Measurements from ENCODE around the gene OR10V1. TPM values are rescaled to one million over a fixed set of nuclear protein-coding genes. Genes with fewer than 3 reads are reported as not detected.

Gene OR10V1
- total and polyA plus RNA-seq, 2 donors (not counting 1 experiment from before 2014, with no cell fraction given), result not detected

DNA sequence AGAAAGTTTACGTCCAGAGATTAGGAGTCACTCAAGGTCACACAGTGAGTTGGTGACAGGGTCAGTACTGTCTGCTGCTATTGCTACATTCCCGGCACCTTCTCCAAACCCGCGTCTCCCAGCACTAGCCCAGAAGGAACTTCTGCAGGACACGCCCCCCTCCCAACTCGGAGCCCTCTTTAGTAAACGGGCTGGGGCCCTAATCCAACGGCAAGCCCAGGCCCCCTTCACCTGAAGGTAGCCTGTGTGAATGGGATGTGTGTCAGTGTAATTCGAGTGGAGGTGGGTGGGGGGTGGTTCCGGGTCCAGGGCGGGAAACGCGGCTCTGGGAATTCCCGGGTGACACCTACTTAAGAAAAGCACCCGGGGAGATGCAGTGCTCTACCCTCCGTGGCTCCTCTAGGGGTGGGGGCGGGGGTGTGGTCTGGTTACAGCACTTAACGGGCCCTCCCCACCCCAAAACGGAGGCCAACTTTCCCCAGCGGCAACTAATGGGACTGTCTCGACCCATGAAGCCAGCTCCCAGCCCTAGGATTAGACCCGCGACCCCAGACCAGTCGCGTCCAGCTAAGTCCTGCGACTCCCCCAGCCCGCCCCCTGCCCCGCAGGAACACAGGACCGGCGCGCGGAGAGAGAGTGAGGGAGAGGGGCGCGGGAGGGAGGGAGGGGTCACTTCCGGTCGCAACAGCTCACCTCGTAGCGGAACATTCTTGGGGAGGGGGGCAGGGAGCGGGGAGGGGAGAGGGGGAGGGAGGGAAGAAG, 45.3 kb downstream of the OR10V1 start:
- TF ChIP-seq EZH2 (IDR thresholded peaks at IDR 0.05; ENCODE audit: borderline replicate concordance, insufficient read depth, low read depth, low read length, poor library complexity, severe bottlenecking), result no peak
- TF ChIP-seq, protein P1, sequence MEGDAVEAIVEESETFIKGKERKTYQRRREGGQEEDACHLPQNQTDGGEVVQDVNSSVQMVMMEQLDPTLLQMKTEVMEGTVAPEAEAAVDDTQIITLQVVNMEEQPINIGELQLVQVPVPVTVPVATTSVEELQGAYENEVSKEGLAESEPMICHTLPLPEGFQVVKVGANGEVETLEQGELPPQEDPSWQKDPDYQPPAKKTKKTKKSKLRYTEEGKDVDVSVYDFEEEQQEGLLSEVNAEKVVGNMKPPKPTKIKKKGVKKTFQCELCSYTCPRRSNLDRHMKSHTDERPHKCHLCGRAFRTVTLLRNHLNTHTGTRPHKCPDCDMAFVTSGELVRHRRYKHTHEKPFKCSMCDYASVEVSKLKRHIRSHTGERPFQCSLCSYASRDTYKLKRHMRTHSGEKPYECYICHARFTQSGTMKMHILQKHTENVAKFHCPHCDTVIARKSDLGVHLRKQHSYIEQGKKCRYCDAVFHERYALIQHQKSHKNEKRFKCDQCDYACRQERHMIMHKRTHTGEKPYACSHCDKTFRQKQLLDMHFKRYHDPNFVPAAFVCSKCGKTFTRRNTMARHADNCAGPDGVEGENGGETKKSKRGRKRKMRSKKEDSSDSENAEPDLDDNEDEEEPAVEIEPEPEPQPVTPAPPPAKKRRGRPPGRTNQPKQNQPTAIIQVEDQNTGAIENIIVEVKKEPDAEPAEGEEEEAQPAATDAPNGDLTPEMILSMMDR (IDR thresholded peaks at IDR 0.05), result peak; percentile 20
- H3K4me3 Mint-ChIP-seq, result peak overlapping the region; percentile 98
- Histone ChIP-seq H3K79me2 (ENCODE audit: control insufficient read depth, insufficient read depth, low read length) (peaks cover 55% of the 10 kb centered on the region), H2AFZ (ENCODE audit: insufficient read depth, low read depth, low read length, poor library complexity, severe bottlenecking) (peak overlapping the region; percentile 82), H3K4me1 (ENCODE audit: control insufficient read depth in 2 of 2, insufficient read depth in 2 of 2, low read length in 2 of 2) (peaks cover 20% of the 10 kb centered on the region in 2 donors), H4K20me1 (ENCODE audit: control insufficient read depth, insufficient read depth, low read length, poor library complexity, severe bottlenecking) (peaks cover 14% of the 10 kb centered on the region), H3K4me3 (ENCODE audit: control extremely low read depth in 1 of 5, extremely low read depth in 1 of 5, insufficient read depth in 1 of 5, low read depth in 2 of 5, low read length in 4 of 5) (peak overlapping the region; percentile 52 to 93 (median 86)), H3K27ac (ENCODE audit: low read length in 2 of 2) (peak overlapping the region; percentile 98 to 100), H3K36me3 (replicated peaks in 1 of 2; ENCODE audit: control extremely low read depth in 1 of 2, control insufficient read depth in 1 of 2, extremely low read depth in 1 of 2, insufficient read depth in 2 of 2, low read length in 1 of 2) (peaks cover 3 to 34% of the 10 kb centered on the region in 2 experiments), H3K4me2 (replicated peaks; ENCODE audit: low read depth, low read length, poor library complexity, severe bottlenecking) (peak overlapping the region; percentile 96), H3K9ac (ENCODE audit: low read length) (peak overlapping the region; percentile 85), H3K27me3 (replicated peaks in 1 of 4; ENCODE audit: control extremely low read depth in 1 of 4, control insufficient read depth in 3 of 4, insufficient read depth in 4 of 4, low read length in 3 of 4) (no peaks in the 10 kb centered on the region), H3K9me3 (ENCODE audit: control extremely low read depth in 1 of 3, control insufficient read depth in 2 of 3, insufficient read depth in 1 of 3, low read length in 2 of 3) (no peaks in the 10 kb centered on the region)
- H3K4me1 Mint-ChIP-seq, result peaks cover 33% of the 10 kb centered on the region
- peak; percentile 21 for ATAC-seq (ENCODE audit: low read depth)
- intact Hi-C loops (cut with micrococcal nuclease), result loop anchor here (2.0 to 10.0 kb wide), 5 partner anchors 86 to 1246 kb away; partner anchors contain the start of genes DTX4, MRPL16, STX3 and TMEM109
- WGBS (ENCODE audit: insufficient coverage), result 0% methylated on average over 3 of the region's 39 CpGs
- DNase-seq, result peak; percentile 83
- H3K9me3 Mint-ChIP-seq (ENCODE audit: insufficient read depth), result no peaks in the 10 kb centered on the region
- H3K27ac Mint-ChIP-seq, result peak overlapping the region; percentile 94
- ChIA-PET POLR2A (interaction anchor here (0.6 to 2.4 kb wide), 8 partner anchors 26 to 1286 kb away, joined by 3 to 40 read pairs (median 3); partner anchors contain the start of genes MRPL16 and OSBP), CTCF (interaction anchor here (0.9 to 1.8 kb wide), 11 partner anchors 12 to 133 kb away, joined by 3 to 9 read pairs (median 4); partner anchors contain the start of gene OSBP)
- H3K27me3 Mint-ChIP-seq, result no peaks in the 10 kb centered on the region

DNA sequence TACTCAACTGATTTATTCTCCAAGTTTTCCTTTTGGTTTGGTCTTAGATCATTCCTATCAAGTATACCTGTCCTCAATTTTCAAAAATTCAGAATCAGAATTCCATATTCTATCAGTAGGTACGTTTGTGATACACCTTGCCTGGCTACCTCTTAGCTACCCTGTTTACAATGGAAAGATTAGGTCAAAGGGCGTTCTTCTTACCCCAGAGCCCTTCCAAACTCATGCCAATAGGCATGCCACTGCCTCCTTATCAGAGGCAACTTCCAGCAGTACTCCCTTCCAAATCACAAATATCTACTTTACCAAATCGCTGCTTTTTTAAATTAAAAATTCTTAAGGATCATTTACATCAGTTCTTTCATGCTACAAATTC, 45.8 kb downstream of the OR10V1 start:
- H3K4me1 ChIP-seq (ENCODE audit: control insufficient read depth in 2 of 2, insufficient read depth in 2 of 2, low read length in 2 of 2), result peaks cover 20% of the 10 kb centered on the region in 2 donors
- H3K27ac ChIP-seq (ENCODE audit: low read length in 2 of 2), result peak overlapping the region; percentile 98 to 100
- peak overlapping the region; percentile 52 to 93 (median 86) for H3K4me3 ChIP-seq (ENCODE audit: control extremely low read depth in 1 of 5, extremely low read depth in 1 of 5, insufficient read depth in 1 of 5, low read depth in 2 of 5, low read length in 4 of 5)
- ATAC-seq (ENCODE audit: low read depth), result no peak
- peak overlapping the region; percentile 82 for H2AFZ ChIP-seq (ENCODE audit: insufficient read depth, low read depth, low read length, poor library complexity, severe bottlenecking)
- H3K4me1 Mint-ChIP-seq, result peaks cover 35% of the 10 kb centered on the region
- DNase-seq, result no peak
- TF ChIP-seq, protein P1 (IDR thresholded peaks at IDR 0.05), result no peak
- no peak for TF ChIP-seq EZH2 (IDR thresholded peaks at IDR 0.05; ENCODE audit: borderline replicate concordance, insufficient read depth, low read depth, low read length, poor library complexity, severe bottlenecking)
- H3K9me3 ChIP-seq (ENCODE audit: control extremely low read depth in 1 of 3, control insufficient read depth in 2 of 3, insufficient read depth in 1 of 3, low read length in 2 of 3), result no peaks in the 10 kb centered on the region
- CTCF ChIA-PET, result interaction anchor here (1.4 kb wide), 1 partner anchor 102 kb away, joined by 3 read pairs; no protein-coding TSS in a partner anchor
- peaks cover 55% of the 10 kb centered on the region for H3K79me2 ChIP-seq (ENCODE audit: control insufficient read depth, insufficient read depth, low read length)
- peak overlapping the region; percentile 94 for H3K27ac Mint-ChIP-seq
- intact Hi-C loops (cut with micrococcal nuclease), result loop anchor here (2.0 to 10.0 kb wide), 5 partner anchors 87 to 1247 kb away; partner anchors contain the start of genes DTX4, MRPL16, STX3 and TMEM109
- POLR2A ChIA-PET, result no interaction called here
- peaks cover 14% of the 10 kb centered on the region for H4K20me1 ChIP-seq (ENCODE audit: control insufficient read depth, insufficient read depth, low read length, poor library complexity, severe bottlenecking)
- H3K9ac ChIP-seq (ENCODE audit: low read length), result peak overlapping the region; percentile 85
- 82% methylated on average over 1 of the region's 3 CpGs for WGBS (ENCODE audit: insufficient coverage)
- no peaks in the 10 kb centered on the region for H3K27me3 ChIP-seq (replicated peaks in 1 of 4; ENCODE audit: control extremely low read depth in 1 of 4, control insufficient read depth in 3 of 4, insufficient read depth in 4 of 4, low read length in 3 of 4)
- H3K4me3 Mint-ChIP-seq, result peak overlapping the region; percentile 98
- no peaks in the 10 kb centered on the region for H3K9me3 Mint-ChIP-seq (ENCODE audit: insufficient read depth)
- peaks cover 3 to 35% of the 10 kb centered on the region in 2 experiments for H3K36me3 ChIP-seq (replicated peaks in 1 of 2; ENCODE audit: control extremely low read depth in 1 of 2, control insufficient read depth in 1 of 2, extremely low read depth in 1 of 2, insufficient read depth in 2 of 2, low read length in 1 of 2)
- no peaks in the 10 kb centered on the region for H3K27me3 Mint-ChIP-seq
- H3K4me2 ChIP-seq (replicated peaks; ENCODE audit: low read depth, low read length, poor library complexity, severe bottlenecking), result peak overlapping the region; percentile 96
